Activated CD8-positive, alpha-beta memory T cell treated with anti-CD3 and anti-CD28 coated beads, Interleukin-2, amount 50 U/mL, for 1 hour (primary cell): ENCODE results near the gene CIB4.

Experiments used
- DNase-seq: peaks from one replicate; pipeline ENCODE4 v3.0.0-alpha.2; 2020; ENCODE audit errors: extremely low read depth

Gene CIB4

DNA sequence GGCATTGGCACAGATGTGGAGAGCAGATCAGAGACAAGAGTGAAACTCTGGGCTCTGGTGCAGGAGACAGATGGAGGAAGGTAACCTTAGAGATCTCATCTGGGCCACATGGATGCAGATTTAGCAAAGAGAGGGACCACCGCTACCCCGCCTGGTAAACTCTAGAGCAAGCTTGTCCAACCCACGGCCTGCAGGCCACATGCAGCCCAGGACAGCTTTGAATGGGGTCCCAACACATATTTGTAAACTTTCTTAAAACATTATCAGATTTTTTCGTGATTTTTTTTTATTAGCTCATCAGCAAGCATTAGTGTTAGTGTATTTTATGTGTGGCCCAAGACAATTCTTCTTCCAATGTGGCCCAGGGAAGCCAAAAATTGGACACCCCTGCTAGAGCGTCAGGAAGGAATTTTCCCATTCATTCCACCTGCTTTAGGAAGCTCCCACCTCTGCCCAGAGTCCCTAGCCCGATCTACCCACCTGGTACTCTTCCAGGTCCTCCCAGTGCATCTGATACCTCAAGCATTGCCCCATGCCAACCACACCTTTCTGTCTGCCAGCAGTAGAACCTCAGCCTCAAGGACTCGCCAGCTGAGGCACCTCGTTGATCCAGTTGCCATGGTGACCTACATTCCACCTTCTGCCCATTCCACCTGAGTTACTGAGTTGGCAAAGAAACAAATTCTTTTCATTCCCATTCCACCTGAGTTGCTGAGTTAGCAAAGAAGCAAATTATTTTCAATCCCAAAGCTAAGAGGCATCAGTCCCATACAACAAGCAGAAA, at the start of gene CIB4:
Gene CIB4, minus strand, starts transcription at position 586 of the 784 bp plus-strand sequence. Its CDS starts 52 bp downstream, at position 534.
- no peak for DNase-seq

DNA sequence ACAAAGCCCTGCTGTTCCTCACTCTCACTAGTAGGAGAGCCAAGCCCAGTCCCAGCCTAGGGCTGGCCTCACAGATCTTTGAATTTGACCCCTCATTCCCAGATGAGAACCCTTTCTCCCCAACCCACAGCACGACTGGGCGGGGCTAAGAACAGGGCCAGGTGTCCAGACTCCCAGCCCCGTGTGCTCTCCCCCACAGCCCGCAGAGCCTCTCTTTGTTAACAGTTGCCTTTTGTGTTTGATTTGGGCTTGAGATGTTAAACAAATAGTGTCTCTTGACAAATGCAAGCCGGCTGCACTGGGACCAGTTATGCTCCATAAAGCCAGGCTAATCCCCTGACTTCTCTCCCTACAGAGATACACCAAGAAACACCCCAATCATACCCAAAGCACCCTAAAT, 46.6 kb upstream of the CIB4 start:
- DNase-seq, result no peak

DNA sequence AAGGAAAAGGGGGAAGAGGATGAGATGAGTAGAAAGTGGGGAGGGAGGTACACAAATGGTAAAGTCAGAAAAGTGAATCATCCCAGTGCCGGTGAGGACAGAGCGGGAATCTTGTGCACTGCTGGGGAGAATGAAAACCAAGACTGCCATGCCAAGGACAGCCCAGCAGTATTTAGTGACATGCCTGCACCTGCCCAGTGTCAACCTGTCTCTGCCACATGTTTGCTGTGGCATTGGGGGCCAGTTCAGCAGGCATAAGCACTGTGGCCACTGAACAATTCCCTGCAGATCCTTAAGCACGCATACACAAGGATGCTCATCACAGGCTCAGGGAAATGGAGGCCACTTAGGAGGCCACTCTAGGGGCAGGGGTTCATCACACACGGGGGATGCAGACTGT, 46.2 kb upstream of the CIB4 start:
- no peak for DNase-seq

DNA sequence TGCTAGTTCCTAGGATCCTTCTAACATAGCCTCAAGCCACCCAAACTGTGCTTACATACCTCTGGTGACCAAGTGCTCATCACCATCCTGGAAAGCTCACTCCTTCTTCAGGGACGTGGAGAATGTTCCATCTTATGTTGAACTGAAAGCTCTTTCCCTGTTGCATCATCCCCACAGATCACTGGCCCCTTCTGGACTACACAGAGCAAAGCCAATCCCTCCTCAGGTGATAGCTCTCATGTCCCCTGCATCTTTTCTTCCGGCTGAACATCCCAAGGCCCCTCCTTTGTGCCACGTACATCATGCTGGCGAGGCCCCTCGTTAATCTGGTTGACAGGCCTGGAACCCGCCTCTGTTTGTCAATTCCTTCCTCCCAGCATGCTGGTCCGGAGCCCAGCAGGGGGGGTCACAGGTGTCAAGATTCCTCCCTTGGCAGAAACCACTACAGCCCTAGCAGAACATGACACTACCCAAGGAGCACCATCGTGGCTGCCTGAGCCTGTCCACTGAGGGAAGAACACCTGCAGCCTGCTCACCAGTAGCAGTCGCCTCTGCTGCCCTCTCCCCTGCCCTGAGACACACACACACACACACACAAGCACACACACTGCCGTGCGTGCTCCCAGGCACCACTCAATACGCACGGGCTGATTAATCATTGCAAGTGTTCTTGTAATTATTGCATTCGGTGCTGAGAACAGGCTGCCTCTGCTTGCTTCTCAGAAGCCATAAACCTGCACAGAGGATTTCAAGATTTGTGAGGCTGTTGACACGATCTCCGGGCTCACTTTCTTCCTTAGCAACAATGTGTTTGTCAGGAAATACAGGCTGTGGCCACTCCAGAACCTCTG, 45.0 kb upstream of the CIB4 start:
- DNase-seq, result no peak

DNA sequence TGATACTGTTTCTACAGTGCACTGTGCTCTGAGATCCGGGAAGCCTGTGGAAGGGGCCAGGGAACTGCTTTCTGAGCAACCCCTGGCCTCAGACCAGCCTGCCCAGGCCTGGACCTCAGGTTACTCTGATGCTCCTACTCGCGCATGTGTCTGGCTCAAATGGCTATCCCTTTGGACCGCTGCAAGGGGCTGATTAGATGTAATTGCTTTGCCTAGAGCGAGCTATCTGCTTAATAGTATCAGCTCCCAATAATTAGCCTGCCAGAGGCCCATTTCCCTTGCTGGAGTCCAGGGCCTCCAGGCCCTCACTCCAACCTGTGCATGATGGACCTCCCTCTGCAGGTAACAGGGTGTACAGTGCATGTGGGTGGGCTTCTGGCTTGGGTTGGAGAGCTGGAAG, 44.2 kb upstream of the CIB4 start:
- no peak for DNase-seq

DNA sequence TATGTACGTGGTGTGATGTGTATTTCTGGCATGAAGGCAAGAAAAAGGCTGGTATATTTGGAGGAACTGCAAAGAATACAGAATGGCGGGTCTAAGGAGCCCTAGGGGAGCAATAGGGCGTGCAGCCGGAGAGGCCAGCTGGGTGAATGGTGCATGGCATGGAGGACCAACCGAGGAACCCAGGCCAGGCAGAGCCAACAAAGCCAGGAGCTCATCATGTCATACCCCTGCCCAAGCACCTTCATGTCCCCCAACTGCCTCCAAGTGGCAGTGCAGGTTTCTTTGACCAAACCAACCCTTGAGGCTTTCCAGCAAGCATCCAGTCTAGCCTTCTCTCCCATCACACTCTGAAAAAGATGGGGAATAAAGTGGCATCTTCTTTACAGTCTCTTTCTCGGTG, 42.4 kb upstream of the CIB4 start:
- DNase-seq, result no peak

DNA sequence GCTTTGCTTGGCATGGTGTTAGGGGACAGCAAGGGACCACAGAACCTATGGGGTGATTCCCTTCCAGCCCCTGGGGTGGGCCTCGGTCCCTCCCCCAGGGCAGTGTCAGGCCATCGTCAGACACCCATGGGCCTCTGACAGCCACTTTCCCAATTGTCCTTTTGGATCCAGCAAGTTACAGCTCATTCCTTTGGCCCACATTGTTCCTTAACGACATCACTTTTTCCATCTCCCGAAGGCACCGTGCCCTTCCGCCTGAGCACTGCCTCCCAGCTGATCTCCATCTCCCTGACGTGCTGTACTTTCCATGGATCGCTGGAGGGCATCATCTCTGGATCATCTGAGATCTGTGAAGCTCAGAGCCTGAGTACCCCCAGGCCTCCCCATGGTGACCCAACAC, 41.0 kb upstream of the CIB4 start:
- no peak for DNase-seq

DNA sequence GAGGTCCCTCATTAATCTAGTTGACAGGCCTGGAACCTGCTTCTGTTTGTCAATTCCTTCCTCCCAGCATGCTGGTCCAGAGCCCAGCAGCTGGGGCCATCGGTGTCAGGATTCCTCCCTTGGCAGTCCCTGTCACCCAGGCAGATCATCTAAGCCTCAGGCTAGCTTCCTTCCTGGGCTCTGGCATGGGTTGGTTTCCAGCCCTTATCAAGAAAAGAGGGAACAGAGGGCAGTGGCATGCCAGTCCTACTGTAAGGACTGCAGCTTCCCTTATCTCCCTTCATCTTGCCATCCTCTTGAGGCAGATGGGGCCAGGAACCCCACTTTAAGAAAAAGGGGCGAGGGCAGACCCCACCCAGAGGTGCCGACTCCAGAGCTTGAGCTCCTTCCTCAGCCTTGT, 40.5 kb upstream of the CIB4 start:
- DNase-seq, result no peak

DNA sequence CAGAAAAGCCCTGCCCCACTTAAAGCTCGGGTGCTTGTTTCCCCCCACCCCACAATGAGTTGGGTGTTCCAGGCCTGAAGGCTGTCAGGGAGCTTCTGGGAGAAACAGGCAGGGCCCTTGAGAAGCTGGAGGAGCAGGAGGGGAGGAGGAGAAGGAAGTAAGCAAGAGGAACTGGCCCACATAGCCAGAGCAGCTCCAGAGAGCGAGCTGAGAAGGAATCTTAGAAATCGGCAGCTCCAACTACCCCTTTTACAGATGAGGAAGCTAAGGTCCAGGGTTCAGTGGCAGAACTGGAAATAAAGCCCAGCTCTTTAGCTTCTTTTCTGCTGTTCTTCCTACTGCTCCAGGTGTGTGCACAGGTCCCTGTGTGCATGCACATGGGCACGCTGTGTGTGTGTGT, 38.7 kb upstream of the CIB4 start:
- DNase-seq, result no peak

DNA sequence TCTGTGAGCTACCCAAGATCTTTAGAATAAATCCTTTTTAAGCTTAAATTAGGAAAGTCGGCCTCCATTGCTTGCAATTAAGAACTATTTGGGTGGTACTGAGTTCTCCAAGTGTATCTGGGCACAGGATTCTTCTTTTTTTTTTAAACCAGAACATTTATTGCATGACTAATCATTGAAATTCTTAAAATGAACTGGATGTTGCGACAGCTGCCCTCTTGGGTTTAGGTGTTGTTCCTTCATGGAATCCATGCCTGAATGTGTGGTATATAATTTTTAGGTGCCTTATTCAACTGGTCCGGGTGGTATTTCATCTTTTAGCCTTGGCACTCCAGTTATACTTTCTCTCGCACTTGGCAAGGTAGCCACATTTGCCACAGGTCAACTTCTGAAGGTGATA, 36.9 kb upstream of the CIB4 start:
- DNase-seq, result no peak

DNA sequence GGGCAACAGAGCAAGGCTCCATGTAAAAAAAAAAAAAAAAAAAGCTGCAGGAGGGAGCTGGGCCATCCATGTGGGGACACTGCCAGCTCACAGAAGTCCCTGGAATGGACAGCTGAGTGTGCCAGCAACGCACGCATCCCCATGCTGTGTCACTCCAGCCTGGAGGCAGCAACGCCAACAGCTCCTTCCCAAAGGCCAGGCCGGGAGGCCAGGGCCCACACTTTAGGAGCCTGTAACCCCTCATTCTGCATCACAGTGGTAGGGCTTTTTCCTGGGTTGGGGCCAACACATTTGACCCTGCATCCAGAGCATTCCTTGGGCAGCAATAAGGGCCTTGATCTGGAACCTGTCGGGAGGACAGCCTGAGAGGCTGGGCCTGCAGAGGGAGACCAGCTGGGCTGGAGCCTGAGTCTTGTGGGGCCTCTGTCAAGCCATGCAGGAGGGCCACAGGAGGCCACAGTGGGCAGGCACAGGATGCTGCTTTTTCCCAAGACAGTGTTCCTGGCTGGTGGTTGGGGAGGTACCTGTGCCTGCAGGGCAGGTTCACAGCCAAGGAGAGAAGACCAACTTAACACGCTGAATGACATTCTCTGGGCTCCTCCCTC, 34.6 kb upstream of the CIB4 start:
- DNase-seq, result no peak

DNA sequence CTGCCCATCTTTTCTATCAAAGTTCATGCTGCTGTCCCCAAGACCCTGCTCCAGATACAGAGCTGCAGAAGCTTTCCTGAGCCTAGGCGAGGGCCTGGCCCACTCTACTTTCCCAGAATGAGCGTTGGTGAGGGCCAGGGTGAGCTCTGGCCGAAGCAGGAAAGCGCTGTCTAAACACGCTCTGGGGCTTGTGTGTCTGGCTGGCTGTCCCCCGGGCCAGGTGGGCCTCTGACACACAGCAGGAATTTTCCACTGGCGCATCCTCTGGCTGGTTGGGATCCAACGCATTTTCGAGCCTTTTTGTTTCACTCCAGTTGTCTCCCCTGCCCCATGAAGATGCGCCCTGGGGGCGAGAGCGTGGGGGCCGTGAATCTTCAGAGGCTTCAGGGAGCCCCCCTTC, 33.6 kb upstream of the CIB4 start:
- DNase-seq, result no peak

DNA sequence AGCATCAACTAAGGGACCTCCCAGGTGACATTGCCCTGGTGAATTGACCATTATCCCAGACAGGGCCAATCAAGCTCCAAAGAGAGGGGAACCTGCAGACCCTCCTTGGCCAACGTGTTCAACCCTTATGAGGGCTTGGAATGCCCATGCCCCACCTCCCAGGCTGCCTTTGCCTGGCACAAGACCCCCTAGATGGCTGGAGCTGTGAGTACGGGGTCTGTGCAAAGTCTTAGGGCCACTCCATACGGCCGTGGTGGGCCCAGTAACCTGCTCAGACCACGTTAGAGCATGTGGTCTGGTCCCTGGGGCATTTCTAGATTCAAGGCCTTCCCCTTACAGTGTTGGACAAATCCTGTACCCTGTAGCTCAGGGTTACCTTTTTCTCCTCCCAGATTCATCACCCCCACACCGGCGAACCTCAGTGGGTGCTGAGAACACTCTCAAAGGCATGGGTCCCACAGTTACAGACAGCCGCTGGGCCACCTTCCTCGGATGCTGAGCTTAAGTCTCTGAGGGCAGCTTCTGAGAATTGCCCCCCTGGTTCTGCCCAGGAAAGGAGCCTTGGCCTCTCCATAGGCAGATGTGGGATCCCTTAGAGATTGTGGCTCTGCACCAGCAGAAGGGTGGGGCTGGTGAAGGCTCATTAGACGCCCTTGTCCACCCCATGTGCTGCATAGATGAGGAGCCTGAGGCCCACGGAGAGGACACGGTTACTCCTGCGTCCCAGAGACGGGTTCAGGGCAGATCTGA, 33.0 kb upstream of the CIB4 start:
- no peak for DNase-seq

DNA sequence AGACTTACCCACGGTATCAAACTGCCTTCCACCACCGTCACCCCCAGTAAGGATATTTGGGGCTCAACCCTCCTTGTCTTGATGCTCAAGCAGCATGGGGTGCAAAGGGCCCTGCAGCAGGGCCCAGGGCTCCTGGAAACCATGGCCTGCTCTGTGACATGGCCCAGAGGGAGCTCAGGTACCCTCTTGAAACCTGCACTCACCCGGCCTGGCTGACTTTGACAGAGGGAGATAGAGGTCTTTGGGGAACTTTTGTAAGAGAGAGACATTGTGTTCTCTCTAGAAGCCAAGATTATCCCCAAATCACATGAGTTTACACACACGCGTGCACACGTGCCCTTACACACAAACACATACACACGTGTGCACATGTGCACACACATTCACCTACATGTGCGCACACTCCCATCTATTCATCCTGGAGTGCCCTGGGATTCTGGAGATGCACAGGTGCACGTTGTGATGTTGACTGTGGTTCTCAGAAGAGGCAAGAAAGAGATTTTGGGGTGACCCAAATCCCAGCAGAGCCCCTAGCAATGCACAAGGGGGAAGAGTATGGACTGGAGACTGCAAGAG, 31.7 kb upstream of the CIB4 start:
- no peak for DNase-seq

DNA sequence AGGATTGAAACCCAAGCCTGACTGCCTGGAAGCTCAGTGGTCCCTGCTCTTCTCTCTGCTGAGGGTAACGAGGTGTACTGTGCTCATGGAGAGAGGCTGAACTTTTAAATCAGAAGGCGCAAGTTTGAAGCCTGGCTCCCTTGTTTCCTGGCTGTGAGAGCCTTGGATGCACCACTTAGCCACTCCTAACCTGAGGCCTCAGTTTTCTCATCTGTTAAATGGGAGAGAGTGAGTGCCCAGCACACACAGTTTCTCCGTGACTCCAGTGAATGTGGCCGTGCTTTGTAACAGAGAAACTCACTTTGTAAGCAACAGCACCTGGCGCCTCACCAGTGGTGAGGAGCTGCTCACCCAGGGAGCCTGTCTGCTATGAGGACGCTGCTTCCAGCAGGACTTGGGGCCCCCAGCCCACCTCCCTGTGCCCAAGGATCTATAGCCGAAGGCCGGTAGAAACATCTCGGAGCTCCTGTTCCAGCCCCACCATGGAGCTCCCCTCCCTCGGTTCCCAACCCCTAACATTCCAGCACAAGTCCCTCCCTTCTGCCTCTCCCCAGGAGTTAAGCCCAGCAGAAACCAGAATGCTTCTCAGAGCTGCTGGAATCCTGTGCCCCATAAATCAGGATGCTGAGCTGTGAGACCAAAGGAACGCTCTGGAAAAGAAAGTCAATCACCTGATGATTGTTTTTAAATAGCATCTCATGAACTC, 31.1 kb upstream of the CIB4 start:
- DNase-seq, result no peak

DNA sequence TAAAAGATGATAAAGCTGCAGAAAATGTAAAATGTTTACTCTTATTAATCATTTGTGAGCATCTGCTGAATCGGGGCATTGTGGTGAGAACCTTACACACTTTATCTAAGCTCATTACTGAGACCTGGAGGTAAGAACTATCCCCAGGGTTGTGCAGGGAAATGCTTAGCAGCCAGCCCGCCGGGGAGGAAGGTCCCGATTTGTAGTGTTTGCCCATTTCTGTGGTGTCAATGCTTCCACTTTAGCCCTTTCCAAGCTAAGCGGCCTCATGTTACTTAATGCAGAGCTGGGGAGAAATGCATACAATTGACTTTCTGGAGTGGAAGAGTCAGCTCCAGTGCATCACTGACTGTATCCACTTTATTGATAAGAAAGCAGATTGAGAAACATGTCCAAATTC, 30.5 kb upstream of the CIB4 start:
- DNase-seq, result no peak

DNA sequence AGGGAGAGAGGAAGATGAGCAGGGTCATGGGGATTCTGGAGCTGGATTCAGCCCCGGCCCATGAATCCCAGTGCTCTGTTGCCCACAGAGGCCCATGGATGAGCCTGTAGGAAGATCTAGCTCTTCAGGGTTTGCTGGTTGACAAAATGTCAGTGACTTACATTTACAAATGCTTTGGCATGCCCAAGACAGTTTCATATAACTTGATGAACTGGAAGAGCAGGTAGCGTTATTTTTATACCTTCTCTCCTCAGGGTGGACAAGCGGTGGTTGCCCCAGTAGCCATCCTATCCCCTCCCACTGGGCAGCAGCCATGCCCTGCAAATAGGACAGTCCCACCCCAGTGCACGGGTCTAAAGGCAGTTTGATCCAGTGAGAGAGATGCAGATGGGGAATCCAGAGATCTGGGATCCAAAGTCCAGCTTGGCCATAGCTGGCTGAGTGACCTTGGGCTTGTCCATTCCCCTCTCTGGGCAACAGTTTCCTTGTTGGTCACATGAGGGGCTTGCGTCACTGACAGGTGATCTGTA, 29.8 kb upstream of the CIB4 start:
- no peak for DNase-seq

DNA sequence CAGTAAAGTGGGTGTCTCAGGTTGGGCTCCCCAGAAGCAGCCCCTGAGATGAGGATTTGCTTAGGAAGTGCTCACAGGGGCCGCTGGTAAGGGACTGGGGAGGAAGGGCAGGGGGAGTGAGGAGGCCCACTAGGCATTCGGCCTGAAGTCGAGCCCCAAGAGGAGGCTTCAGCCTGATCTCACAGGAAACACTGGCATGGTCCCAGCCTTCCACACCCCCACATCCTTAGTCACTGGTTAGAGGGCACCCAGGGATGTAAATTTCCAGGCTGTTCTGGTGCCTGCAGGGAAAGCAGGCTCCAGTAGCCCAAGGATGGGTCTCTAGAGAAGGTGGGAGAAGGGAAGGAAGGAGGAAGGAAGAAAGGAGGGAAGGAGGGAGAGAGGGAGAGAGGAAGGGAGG, 29.0 kb upstream of the CIB4 start:
- DNase-seq, result no peak

DNA sequence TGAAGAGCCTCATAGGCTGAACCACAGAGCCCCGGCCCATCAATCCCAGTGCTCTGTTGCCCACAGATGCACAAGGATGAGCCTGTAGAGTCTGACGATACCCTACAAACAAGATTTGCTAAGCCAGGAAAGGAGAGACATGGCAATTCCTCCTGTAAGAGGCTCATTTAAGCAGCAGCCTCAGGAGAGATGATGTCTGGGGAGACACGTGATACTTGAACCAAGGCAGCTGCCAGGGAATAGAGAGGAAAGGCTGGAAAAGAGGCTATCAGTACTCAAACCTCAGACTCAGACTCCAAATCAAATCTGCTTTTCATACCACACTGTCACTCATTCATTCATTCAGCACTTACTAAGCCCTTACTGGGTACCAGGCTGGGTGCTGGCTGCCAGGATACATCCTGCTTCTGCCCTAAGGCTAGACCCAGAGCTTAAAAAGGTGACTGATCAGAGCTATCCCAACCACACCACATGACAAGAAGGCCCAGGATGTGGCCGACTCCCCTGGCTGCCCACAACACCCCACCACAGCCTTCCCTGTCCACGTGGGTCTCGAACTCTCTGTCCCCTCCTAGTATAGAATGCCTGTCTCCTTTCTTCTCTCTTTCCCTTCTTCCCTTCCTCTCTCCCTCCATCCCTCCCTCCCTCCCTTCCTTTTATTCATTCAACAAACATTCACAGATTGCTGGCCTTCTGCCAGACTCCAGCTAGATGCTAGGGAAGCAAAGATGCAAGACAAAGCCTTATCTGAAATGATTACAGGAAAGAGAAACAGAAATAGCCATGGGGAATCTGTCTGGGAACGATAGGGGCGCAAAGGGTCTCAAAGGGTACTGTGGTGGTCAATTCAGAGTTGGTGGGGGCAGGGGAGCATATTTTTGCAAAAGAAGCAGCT, 27.9 kb upstream of the CIB4 start:
- no peak for DNase-seq

DNA sequence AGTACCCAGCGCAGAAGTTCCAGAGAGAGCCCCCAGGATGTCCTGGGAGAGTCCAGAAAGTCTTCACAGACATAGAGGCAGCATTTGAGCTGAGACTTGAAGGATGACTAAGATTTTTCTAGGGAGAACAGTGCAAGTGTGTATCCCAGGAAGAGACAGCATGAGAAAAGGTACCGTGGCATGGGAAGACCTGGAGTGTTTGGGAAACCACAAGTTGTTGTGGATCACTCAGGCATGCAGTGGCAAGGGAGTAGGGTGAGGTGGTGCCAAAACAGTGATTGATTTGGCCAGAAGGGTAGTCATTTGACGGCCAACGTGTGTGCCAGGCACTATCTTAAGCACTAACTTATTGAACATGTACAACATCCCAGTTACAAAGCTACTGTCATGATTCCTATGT, 26.9 kb upstream of the CIB4 start:
- no peak for DNase-seq
